WTC11 (cell line): Measurements from ENCODE around the gene UTF1. TPM values are rescaled to one million over a fixed set of nuclear protein-coding genes. Genes with fewer than 3 reads are reported as not detected.

Source experiments
- CREM ChIP-seq: sonication (generic); formaldehyde crosslinking; IDR thresholded peaks from 2 replicates; pipeline ENCODE4 v1.8.1; 2022; ENCODE audit warnings: mild to moderate bottlenecking, missing genetic modification reagents, moderate library complexity
- ELF4 ChIP-seq: sonication (generic); formaldehyde crosslinking; IDR thresholded peaks from 2 replicates; pipeline ENCODE4 v1.8.1; 2022; ENCODE audit warnings: low read depth, mild to moderate bottlenecking, moderate library complexity, missing genetic modification reagents
- MXD4 ChIP-seq: fragments of 250-450 bp; sonication (Bioruptor Pico); IDR thresholded peaks from 2 replicates; pipeline ENCODE4 v1.8.0; 2021; ENCODE audit warnings: mild to moderate bottlenecking, moderate library complexity, borderline replicate concordance
- SOX15 ChIP-seq: fragments of 250-450 bp; sonication (Bioruptor Pico); IDR thresholded peaks from 2 replicates; pipeline ENCODE4 v1.9.0; 2021; ENCODE audit warnings: mild to moderate bottlenecking
- TEAD1 ChIP-seq: sonication (generic); formaldehyde crosslinking; IDR thresholded peaks from 2 replicates; pipeline ENCODE4 v1.8.0; 2022; ENCODE audit warnings: mild to moderate bottlenecking, missing genetic modification reagents
- TP53 ChIP-seq: sonication (generic); formaldehyde crosslinking; IDR thresholded peaks from 2 replicates; pipeline ENCODE4 v1.8.1; 2023; ENCODE audit warnings: mild to moderate bottlenecking, missing genetic modification reagents
- ZNF263 ChIP-seq: sonication (generic); formaldehyde crosslinking; IDR thresholded peaks from 2 replicates; pipeline ENCODE4 v1.8.1; 2022; ENCODE audit warnings: low read depth, mild to moderate bottlenecking, moderate library complexity, missing genetic modification reagents
- total RNA-seq: library from RNA; stranded (reverse); gene quantifications from 3 replicates; pipeline ENCODE4 v1.2.3, GENCODE V29; 2021
- TF ChIP-seq, protein P1 (sequence below): sonication (generic); formaldehyde crosslinking; IDR thresholded peaks from 2 replicates; pipeline ENCODE4 v1.8.1; 2023; ENCODE audit warnings: mild to moderate bottlenecking, missing genetic modification reagents, borderline replicate concordance
- TF ChIP-seq, protein P2 (sequence below): sonication (generic); formaldehyde crosslinking; IDR thresholded peaks from 2 replicates; pipeline ENCODE4 v1.8.0; 2022; ENCODE audit warnings: missing genetic modification reagents
- TF ChIP-seq, protein P3 (sequence below): sonication (generic); formaldehyde crosslinking; IDR thresholded peaks from 2 replicates; pipeline ENCODE4 v1.8.0; 2022; ENCODE audit warnings: mild to moderate bottlenecking, missing genetic modification reagents
- TF ChIP-seq, protein P4 (sequence below): sonication (generic); formaldehyde crosslinking; IDR thresholded peaks from 2 replicates; pipeline ENCODE4 v1.8.0; 2023; ENCODE audit warnings: missing genetic modification reagents, mild to moderate bottlenecking, borderline replicate concordance

UTF1 gene
- total RNA-seq, 1 experiment from 2014 or later: 196 TPM

DNA sequence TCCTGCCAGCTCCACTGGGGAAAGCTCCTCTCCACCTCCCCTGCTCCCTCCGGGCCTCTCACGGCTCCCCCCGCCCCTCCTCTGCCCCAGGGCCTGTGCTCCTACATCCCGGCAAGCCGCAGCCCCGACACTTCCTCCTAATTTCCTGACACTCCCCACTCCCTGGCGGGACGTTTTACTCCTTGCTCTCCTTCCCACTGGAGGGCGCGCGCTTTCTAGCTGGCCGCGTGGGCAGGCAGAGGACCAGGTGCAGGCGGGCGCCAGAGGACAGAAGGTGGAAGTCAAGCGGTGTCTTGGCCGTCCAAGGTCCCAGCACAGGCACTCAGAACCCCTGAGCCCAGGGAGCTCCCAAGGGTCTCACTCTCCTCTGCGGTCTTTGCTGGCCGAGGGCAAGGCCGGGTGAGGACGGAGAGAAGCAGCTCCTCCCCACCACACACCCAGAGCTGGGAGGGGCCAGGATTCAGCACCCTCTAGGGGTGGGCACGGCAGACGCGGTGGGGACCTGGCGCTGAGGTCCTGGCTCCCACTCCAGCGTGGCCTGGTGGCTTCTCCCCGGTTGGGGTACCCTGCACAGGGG lies 27.6 kb downstream of the UTF1 start (continued):
- TF ChIP-seq, protein P1, sequence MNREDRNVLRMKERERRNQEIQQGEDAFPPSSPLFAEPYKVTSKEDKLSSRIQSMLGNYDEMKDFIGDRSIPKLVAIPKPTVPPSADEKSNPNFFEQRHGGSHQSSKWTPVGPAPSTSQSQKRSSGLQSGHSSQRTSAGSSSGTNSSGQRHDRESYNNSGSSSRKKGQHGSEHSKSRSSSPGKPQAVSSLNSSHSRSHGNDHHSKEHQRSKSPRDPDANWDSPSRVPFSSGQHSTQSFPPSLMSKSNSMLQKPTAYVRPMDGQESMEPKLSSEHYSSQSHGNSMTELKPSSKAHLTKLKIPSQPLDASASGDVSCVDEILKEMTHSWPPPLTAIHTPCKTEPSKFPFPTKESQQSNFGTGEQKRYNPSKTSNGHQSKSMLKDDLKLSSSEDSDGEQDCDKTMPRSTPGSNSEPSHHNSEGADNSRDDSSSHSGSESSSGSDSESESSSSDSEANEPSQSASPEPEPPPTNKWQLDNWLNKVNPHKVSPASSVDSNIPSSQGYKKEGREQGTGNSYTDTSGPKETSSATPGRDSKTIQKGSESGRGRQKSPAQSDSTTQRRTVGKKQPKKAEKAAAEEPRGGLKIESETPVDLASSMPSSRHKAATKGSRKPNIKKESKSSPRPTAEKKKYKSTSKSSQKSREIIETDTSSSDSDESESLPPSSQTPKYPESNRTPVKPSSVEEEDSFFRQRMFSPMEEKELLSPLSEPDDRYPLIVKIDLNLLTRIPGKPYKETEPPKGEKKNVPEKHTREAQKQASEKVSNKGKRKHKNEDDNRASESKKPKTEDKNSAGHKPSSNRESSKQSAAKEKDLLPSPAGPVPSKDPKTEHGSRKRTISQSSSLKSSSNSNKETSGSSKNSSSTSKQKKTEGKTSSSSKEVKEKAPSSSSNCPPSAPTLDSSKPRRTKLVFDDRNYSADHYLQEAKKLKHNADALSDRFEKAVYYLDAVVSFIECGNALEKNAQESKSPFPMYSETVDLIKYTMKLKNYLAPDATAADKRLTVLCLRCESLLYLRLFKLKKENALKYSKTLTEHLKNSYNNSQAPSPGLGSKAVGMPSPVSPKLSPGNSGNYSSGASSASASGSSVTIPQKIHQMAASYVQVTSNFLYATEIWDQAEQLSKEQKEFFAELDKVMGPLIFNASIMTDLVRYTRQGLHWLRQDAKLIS (CRISPR knock-in tag): no peak
- TF ChIP-seq CREM (CRISPR knock-in tag): no peak
- TF ChIP-seq MXD4 (CRISPR knock-in tag): no peak
- TF ChIP-seq TEAD1 (CRISPR knock-in tag): peak; percentile 48; the same call in 1 of the 2 replicates
- TF ChIP-seq, protein P2, sequence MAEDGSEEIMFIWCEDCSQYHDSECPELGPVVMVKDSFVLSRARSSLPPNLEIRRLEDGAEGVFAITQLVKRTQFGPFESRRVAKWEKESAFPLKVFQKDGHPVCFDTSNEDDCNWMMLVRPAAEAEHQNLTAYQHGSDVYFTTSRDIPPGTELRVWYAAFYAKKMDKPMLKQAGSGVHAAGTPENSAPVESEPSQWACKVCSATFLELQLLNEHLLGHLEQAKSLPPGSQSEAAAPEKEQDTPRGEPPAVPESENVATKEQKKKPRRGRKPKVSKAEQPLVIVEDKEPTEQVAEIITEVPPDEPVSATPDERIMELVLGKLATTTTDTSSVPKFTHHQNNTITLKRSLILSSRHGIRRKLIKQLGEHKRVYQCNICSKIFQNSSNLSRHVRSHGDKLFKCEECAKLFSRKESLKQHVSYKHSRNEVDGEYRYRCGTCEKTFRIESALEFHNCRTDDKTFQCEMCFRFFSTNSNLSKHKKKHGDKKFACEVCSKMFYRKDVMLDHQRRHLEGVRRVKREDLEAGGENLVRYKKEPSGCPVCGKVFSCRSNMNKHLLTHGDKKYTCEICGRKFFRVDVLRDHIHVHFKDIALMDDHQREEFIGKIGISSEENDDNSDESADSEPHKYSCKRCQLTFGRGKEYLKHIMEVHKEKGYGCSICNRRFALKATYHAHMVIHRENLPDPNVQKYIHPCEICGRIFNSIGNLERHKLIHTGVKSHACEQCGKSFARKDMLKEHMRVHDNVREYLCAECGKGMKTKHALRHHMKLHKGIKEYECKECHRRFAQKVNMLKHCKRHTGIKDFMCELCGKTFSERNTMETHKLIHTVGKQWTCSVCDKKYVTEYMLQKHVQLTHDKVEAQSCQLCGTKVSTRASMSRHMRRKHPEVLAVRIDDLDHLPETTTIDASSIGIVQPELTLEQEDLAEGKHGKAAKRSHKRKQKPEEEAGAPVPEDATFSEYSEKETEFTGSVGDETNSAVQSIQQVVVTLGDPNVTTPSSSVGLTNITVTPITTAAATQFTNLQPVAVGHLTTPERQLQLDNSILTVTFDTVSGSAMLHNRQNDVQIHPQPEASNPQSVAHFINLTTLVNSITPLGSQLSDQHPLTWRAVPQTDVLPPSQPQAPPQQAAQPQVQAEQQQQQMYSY (CRISPR knock-in tag): no peak
- TF ChIP-seq, protein P3, sequence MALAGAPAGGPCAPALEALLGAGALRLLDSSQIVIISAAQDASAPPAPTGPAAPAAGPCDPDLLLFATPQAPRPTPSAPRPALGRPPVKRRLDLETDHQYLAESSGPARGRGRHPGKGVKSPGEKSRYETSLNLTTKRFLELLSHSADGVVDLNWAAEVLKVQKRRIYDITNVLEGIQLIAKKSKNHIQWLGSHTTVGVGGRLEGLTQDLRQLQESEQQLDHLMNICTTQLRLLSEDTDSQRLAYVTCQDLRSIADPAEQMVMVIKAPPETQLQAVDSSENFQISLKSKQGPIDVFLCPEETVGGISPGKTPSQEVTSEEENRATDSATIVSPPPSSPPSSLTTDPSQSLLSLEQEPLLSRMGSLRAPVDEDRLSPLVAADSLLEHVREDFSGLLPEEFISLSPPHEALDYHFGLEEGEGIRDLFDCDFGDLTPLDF (CRISPR knock-in tag): no peak
- TF ChIP-seq ELF4 (CRISPR knock-in tag): no peak
- TF ChIP-seq ZNF263: peak; percentile 86
- TF ChIP-seq TP53 (CRISPR knock-in tag): no peak
- TF ChIP-seq SOX15: no peak
- TF ChIP-seq, protein P4, sequence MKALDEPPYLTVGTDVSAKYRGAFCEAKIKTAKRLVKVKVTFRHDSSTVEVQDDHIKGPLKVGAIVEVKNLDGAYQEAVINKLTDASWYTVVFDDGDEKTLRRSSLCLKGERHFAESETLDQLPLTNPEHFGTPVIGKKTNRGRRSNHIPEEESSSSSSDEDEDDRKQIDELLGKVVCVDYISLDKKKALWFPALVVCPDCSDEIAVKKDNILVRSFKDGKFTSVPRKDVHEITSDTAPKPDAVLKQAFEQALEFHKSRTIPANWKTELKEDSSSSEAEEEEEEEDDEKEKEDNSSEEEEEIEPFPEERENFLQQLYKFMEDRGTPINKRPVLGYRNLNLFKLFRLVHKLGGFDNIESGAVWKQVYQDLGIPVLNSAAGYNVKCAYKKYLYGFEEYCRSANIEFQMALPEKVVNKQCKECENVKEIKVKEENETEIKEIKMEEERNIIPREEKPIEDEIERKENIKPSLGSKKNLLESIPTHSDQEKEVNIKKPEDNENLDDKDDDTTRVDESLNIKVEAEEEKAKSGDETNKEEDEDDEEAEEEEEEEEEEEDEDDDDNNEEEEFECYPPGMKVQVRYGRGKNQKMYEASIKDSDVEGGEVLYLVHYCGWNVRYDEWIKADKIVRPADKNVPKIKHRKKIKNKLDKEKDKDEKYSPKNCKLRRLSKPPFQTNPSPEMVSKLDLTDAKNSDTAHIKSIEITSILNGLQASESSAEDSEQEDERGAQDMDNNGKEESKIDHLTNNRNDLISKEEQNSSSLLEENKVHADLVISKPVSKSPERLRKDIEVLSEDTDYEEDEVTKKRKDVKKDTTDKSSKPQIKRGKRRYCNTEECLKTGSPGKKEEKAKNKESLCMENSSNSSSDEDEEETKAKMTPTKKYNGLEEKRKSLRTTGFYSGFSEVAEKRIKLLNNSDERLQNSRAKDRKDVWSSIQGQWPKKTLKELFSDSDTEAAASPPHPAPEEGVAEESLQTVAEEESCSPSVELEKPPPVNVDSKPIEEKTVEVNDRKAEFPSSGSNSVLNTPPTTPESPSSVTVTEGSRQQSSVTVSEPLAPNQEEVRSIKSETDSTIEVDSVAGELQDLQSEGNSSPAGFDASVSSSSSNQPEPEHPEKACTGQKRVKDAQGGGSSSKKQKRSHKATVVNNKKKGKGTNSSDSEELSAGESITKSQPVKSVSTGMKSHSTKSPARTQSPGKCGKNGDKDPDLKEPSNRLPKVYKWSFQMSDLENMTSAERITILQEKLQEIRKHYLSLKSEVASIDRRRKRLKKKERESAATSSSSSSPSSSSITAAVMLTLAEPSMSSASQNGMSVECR (CRISPR knock-in tag): 0 out of 2 replicates have a peak, but pooled peaks have one; percentile 27
